ENCODE results near the gene GPS1. TPM values are rescaled to one million over a fixed set of nuclear protein-coding genes. Genes with fewer than 3 reads are reported as not detected.

GPS1 gene
- total and polyA plus RNA-seq, 9 of the 15 experiments (the other 6 are each of a cell fraction or from before 2014, with no cell fraction given): 3.1 to 167 (median 69.9) TPM

DNA sequence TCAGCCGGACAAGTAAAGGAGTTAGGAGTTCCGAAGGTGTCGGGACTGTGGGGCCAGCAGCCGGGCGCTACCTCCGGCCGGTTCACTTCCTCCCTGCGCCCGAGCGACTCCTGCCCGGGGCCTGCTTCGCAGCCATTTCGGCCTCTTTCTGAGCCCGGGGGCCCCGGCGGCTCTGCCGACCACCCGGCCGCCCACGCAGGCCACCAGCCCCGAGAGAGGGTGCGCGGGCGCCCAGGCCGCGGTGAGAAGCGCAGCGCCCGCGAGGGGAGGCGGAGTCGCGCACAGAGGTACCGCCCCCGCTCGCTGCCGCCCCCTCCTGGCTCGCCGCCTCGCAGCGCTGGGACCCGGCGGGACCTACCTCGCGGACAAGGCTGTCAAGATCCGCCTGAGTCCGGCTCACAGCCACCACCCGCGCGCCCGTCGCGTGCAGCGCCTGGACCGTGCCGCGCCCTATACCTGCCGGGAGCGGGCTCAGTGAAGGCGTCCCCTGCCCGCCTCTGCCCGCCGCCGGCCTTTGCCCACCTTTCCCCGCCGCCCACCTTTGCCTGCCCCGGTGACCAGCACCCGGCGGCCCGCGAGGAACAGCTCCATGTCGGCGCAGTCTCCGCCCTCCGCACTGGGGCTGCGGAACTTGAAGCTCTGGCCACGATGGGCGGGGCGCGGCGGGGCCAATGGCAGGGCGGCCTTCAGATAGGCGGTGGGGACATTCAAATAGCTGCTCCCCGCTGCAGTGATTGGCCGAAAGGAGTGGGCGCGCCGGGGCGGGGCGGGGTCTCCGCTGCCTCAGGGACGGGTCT lies 14.4 kb upstream of the GPS1 start, which contains the start of gene DCXR (continued):
- TF ChIP-seq THRAP3 (IDR thresholded peaks at IDR 0.05; ENCODE audit: borderline replicate concordance) (no peak), LARP7 (IDR thresholded peaks at IDR 0.05) (no peak; the same call in 1 of the 2 replicates), BRF1 (IDR thresholded peaks at IDR 0.05; ENCODE audit: borderline replicate concordance, extremely low read depth, insufficient read length) (no peak), EHMT2 (IDR thresholded peaks at IDR 0.05) (no peak), STAT5B (CRISPR knock-in tag; IDR thresholded peaks at IDR 0.05) (no peak), TAL1 (IDR thresholded peaks at IDR 0.05) (no peak), PCBP1 (IDR thresholded peaks at IDR 0.05; ENCODE audit: low read depth, low read length, poor library complexity, severe bottlenecking) (no peak), ZNF830 (CRISPR knock-in tag; IDR thresholded peaks at IDR 0.05) (no peak), POLR2G (IDR thresholded peaks at IDR 0.05; ENCODE audit: low read depth, low read length) (peak; percentile 99), ZBTB17 (CRISPR knock-in tag; IDR thresholded peaks at IDR 0.05) (peak; percentile 70; the same call in 1 of the 2 replicates)
- TF ChIP-seq, protein P1, sequence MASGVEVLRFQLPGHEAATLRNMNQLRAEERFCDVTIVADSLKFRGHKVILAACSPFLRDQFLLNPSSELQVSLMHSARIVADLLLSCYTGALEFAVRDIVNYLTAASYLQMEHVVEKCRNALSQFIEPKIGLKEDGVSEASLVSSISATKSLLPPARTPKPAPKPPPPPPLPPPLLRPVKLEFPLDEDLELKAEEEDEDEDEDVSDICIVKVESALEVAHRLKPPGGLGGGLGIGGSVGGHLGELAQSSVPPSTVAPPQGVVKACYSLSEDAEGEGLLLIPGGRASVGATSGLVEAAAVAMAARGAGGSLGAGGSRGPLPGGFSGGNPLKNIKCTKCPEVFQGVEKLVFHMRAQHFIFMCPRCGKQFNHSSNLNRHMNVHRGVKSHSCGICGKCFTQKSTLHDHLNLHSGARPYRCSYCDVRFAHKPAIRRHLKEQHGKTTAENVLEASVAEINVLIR (CRISPR knock-in tag; IDR thresholded peaks at IDR 0.05): no peak
- TF ChIP-seq, protein P2, sequence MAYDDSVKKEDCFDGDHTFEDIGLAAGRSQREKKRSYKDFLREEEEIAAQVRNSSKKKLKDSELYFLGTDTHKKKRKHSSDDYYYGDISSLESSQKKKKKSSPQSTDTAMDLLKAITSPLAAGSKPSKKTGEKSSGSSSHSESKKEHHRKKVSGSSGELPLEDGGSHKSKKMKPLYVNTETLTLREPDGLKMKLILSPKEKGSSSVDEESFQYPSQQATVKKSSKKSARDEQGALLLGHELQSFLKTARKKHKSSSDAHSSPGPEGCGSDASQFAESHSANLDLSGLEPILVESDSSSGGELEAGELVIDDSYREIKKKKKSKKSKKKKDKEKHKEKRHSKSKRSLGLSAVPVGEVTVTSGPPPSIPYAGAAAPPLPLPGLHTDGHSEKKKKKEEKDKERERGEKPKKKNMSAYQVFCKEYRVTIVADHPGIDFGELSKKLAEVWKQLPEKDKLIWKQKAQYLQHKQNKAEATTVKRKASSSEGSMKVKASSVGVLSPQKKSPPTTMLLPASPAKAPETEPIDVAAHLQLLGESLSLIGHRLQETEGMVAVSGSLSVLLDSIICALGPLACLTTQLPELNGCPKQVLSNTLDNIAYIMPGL (CRISPR knock-in tag; IDR thresholded peaks at IDR 0.05): peak; percentile 98
- TF ChIP-seq, protein P3, sequence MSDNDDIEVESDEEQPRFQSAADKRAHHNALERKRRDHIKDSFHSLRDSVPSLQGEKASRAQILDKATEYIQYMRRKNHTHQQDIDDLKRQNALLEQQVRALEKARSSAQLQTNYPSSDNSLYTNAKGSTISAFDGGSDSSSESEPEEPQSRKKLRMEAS (CRISPR knock-in tag; IDR thresholded peaks at IDR 0.05): peak; percentile 97
- TF ChIP-seq, protein P4, sequence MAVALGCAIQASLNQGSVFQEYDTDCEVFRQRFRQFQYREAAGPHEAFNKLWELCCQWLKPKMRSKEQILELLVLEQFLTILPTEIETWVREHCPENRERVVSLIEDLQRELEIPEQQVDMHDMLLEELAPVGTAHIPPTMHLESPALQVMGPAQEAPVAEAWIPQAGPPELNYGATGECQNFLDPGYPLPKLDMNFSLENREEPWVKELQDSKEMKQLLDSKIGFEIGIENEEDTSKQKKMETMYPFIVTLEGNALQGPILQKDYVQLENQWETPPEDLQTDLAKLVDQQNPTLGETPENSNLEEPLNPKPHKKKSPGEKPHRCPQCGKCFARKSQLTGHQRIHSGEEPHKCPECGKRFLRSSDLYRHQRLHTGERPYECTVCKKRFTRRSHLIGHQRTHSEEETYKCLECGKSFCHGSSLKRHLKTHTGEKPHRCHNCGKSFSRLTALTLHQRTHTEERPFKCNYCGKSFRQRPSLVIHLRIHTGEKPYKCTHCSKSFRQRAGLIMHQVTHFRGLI (CRISPR knock-in tag; IDR thresholded peaks at IDR 0.05): no peak
- TF ChIP-seq, protein P5, sequence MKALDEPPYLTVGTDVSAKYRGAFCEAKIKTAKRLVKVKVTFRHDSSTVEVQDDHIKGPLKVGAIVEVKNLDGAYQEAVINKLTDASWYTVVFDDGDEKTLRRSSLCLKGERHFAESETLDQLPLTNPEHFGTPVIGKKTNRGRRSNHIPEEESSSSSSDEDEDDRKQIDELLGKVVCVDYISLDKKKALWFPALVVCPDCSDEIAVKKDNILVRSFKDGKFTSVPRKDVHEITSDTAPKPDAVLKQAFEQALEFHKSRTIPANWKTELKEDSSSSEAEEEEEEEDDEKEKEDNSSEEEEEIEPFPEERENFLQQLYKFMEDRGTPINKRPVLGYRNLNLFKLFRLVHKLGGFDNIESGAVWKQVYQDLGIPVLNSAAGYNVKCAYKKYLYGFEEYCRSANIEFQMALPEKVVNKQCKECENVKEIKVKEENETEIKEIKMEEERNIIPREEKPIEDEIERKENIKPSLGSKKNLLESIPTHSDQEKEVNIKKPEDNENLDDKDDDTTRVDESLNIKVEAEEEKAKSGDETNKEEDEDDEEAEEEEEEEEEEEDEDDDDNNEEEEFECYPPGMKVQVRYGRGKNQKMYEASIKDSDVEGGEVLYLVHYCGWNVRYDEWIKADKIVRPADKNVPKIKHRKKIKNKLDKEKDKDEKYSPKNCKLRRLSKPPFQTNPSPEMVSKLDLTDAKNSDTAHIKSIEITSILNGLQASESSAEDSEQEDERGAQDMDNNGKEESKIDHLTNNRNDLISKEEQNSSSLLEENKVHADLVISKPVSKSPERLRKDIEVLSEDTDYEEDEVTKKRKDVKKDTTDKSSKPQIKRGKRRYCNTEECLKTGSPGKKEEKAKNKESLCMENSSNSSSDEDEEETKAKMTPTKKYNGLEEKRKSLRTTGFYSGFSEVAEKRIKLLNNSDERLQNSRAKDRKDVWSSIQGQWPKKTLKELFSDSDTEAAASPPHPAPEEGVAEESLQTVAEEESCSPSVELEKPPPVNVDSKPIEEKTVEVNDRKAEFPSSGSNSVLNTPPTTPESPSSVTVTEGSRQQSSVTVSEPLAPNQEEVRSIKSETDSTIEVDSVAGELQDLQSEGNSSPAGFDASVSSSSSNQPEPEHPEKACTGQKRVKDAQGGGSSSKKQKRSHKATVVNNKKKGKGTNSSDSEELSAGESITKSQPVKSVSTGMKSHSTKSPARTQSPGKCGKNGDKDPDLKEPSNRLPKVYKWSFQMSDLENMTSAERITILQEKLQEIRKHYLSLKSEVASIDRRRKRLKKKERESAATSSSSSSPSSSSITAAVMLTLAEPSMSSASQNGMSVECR (CRISPR knock-in tag; IDR thresholded peaks at IDR 0.05): peak; percentile 98
- TF ChIP-seq, protein P6, sequence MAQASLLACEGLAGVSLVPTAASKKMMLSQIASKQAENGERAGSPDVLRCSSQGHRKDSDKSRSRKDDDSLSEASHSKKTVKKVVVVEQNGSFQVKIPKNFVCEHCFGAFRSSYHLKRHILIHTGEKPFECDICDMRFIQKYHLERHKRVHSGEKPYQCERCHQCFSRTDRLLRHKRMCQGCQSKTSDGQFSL (CRISPR knock-in tag; IDR thresholded peaks at IDR 0.05): peak; percentile 67; the same call in 1 of the 2 replicates
- TF ChIP-seq, protein P6 (tag; IDR thresholded peaks at IDR 0.05): no peak

All from K562 (cell line).